ENCODE results near the gene SLC15A2.

The SLC15A2 gene

GRCh38 chr3:121895121-121895520 is 920 bp downstream of the SLC15A2 start:
- Histone ChIP-seq H3K27me3 (ENCODE audit: insufficient read depth, low read length) (no peaks in the 10 kb centered on the region), H4K20me1 (ENCODE audit: insufficient read depth, low read length) (no peaks in the 10 kb centered on the region), H3K9me3 (ENCODE audit: low read length) (no peaks in the 10 kb centered on the region), H3K9me2 (ENCODE audit: low read depth, low read length) (no peaks in the 10 kb centered on the region), H3K4me2 (ENCODE audit: low read length) (no peak overlapping the region), H3K9ac (ENCODE audit: low read length) (no peak overlapping the region), H3K27ac (ENCODE audit: low read depth, low read length, poor library complexity, severe bottlenecking) (no peak overlapping the region), H3K4me1 (ENCODE audit: insufficient read depth, low read length, severe bottlenecking) (no peaks in the 10 kb centered on the region), H2AFZ (ENCODE audit: low read length) (no peak overlapping the region), H3K36me3 (ENCODE audit: insufficient read depth, low read length) (peaks cover 6% of the 10 kb centered on the region; the same call in 1 of the 2 replicates), H3K4me3 (ENCODE audit: low read depth, low read length, poor library complexity, severe bottlenecking) (no peak overlapping the region), H3F3A (ENCODE audit: insufficient read depth, low read length) (no peaks in the 10 kb centered on the region), H3K79me2 (ENCODE audit: insufficient read depth, low read length) (no peaks in the 10 kb centered on the region)
- TF ChIP-seq EZH2 (IDR thresholded peaks at IDR 0.05; ENCODE audit: borderline replicate concordance, low read length) = no peak
- TF ChIP-seq CTCF (IDR thresholded peaks at IDR 0.05; ENCODE audit: low read length) = no peak

- TF ChIP-seq CTCF (IDR thresholded peaks at IDR 0.05; ENCODE audit: low read length) = no peak
- TF ChIP-seq EZH2 (IDR thresholded peaks at IDR 0.05; ENCODE audit: borderline replicate concordance, low read length) = no peak
- Histone ChIP-seq H4K20me1 (ENCODE audit: insufficient read depth, low read length) (no peaks in the 10 kb centered on the region), H3K79me2 (ENCODE audit: insufficient read depth, low read length) (no peaks in the 10 kb centered on the region)
Observed at GRCh38 chr3:121895736-121896135, 1.5 kb downstream of the SLC15A2 start.

GRCh38 chr3:121896823-121897222 is 2.6 kb downstream of the SLC15A2 start:
- Histone ChIP-seq H3K4me2 (ENCODE audit: low read length) (no peak overlapping the region), H3K36me3 (ENCODE audit: insufficient read depth, low read length) (peaks cover 8% of the 10 kb centered on the region), H3K9me3 (ENCODE audit: low read length) (no peaks in the 10 kb centered on the region), H3K27me3 (ENCODE audit: insufficient read depth, low read length) (no peaks in the 10 kb centered on the region), H2AFZ (ENCODE audit: low read length) (no peak overlapping the region), H3K4me1 (ENCODE audit: insufficient read depth, low read length, severe bottlenecking) (no peaks in the 10 kb centered on the region), H3F3A (ENCODE audit: insufficient read depth, low read length) (no peaks in the 10 kb centered on the region), H4K20me1 (ENCODE audit: insufficient read depth, low read length) (no peaks in the 10 kb centered on the region), H3K27ac (ENCODE audit: low read depth, low read length, poor library complexity, severe bottlenecking) (no peak overlapping the region), H3K9me2 (ENCODE audit: low read depth, low read length) (no peaks in the 10 kb centered on the region), H3K4me3 (ENCODE audit: low read depth, low read length, poor library complexity, severe bottlenecking) (no peak overlapping the region), H3K9ac (ENCODE audit: low read length) (no peak overlapping the region), H3K79me2 (ENCODE audit: insufficient read depth, low read length) (no peaks in the 10 kb centered on the region)
- no peak for TF ChIP-seq CTCF (IDR thresholded peaks at IDR 0.05; ENCODE audit: low read length)
- no peak for TF ChIP-seq EZH2 (IDR thresholded peaks at IDR 0.05; ENCODE audit: borderline replicate concordance, low read length)

More at GRCh38 chr3:121895736-121896135, 1.5 kb downstream of the SLC15A2 start:
- H3K36me3 ChIP-seq (ENCODE audit: insufficient read depth, low read length) = peaks cover 6% of the 10 kb centered on the region; the same call in 1 of the 2 replicates
- H3K27me3 ChIP-seq (ENCODE audit: insufficient read depth, low read length) = no peaks in the 10 kb centered on the region
- no peak overlapping the region for H3K9ac ChIP-seq (ENCODE audit: low read length)
- no peaks in the 10 kb centered on the region for H3K4me1 ChIP-seq (ENCODE audit: insufficient read depth, low read length, severe bottlenecking)
- H3K27ac ChIP-seq (ENCODE audit: low read depth, low read length, poor library complexity, severe bottlenecking) = no peak overlapping the region
- no peaks in the 10 kb centered on the region for H3F3A ChIP-seq (ENCODE audit: insufficient read depth, low read length)
- H3K4me2 ChIP-seq (ENCODE audit: low read length) = no peak overlapping the region
- H3K4me3 ChIP-seq (ENCODE audit: low read depth, low read length, poor library complexity, severe bottlenecking) = no peak overlapping the region
- H3K9me3 ChIP-seq (ENCODE audit: low read length) = no peaks in the 10 kb centered on the region
- H3K9me2 ChIP-seq (ENCODE audit: low read depth, low read length) = no peaks in the 10 kb centered on the region
- H2AFZ ChIP-seq (ENCODE audit: low read length) = no peak overlapping the region

Measured in OCI-LY1 (cell line).